ENCODE measurements around the gene DNM1.

DNA sequence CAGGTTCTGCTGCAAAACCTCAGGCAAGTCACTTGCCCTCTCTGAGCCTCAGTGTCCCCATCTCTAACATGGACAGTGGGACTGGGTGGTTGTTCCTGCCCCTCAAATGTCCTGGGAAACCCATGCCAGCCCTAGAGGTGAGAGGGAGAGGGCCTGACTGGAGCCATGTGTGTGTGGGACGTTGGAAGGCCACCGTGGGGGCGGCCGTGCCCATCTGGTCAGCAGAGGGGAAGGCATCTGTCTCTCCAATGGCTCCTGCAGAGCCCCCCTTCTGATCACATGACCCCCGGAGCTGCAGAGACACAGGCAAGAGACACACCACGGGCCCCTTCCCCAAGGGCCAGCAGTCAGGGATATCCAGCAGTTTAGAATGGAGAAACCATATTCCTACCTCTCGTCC, 1.7 kb downstream of the DNM1 start:
- TF ChIP-seq, protein P1, sequence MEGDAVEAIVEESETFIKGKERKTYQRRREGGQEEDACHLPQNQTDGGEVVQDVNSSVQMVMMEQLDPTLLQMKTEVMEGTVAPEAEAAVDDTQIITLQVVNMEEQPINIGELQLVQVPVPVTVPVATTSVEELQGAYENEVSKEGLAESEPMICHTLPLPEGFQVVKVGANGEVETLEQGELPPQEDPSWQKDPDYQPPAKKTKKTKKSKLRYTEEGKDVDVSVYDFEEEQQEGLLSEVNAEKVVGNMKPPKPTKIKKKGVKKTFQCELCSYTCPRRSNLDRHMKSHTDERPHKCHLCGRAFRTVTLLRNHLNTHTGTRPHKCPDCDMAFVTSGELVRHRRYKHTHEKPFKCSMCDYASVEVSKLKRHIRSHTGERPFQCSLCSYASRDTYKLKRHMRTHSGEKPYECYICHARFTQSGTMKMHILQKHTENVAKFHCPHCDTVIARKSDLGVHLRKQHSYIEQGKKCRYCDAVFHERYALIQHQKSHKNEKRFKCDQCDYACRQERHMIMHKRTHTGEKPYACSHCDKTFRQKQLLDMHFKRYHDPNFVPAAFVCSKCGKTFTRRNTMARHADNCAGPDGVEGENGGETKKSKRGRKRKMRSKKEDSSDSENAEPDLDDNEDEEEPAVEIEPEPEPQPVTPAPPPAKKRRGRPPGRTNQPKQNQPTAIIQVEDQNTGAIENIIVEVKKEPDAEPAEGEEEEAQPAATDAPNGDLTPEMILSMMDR (IDR thresholded peaks at IDR 0.05) = no peak
- no peak for TF ChIP-seq POLR2AphosphoS5 (IDR thresholded peaks at IDR 0.05)
- TF ChIP-seq EP300 (IDR thresholded peaks at IDR 0.05) = no peak
